Measurements from ENCODE around the gene TGFB2.
A peak's percentile ranks its signal among the peaks of the same experiment; 100 is the strongest.

TGFB2 gene

DNA sequence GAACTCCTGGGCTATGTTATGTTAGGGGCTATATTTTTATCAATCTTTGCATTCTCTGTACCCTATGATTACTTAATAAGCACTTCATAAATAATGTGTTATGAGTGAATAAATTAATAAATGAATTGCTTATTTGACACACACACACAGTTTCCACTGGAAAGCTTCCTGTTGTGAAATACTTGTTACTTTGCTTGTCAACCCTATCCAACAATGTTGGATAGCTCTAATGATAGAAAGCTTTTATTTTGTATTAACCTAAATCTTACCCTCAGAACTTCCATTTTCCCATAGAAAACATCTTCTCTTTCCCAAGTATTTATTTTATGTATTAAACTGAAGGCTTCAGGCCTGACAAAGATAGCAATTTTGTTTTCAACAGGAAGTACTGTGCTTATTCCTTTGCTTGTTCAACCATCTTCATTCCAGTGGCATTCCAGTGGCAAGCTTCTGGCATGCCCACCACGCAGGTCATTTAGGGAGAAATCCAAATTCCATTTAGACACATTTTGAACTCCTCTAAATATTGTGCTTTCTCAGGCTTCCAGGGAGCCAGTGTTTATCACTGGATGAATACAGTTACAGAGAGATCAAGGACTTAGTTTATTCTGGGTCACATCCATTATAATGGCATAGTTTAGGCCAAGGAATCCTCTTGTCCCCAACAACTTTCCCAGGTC lies 134.4 kb downstream of the TGFB2 start:
- H3K4me3 ChIP-seq (ENCODE audit: low read depth, low read length), result no peak overlapping the region
- in situ Hi-C loops (cut with HindIII; ENCODE audit: low sequenced_read_pairs), result no loop called here
- TF ChIP-seq, protein P1, sequence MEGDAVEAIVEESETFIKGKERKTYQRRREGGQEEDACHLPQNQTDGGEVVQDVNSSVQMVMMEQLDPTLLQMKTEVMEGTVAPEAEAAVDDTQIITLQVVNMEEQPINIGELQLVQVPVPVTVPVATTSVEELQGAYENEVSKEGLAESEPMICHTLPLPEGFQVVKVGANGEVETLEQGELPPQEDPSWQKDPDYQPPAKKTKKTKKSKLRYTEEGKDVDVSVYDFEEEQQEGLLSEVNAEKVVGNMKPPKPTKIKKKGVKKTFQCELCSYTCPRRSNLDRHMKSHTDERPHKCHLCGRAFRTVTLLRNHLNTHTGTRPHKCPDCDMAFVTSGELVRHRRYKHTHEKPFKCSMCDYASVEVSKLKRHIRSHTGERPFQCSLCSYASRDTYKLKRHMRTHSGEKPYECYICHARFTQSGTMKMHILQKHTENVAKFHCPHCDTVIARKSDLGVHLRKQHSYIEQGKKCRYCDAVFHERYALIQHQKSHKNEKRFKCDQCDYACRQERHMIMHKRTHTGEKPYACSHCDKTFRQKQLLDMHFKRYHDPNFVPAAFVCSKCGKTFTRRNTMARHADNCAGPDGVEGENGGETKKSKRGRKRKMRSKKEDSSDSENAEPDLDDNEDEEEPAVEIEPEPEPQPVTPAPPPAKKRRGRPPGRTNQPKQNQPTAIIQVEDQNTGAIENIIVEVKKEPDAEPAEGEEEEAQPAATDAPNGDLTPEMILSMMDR (IDR thresholded peaks at IDR 0.05; ENCODE audit: low read depth, low read length), result no peak
- peak; percentile 83 for DNase-seq (ENCODE audit: low read depth, low spot score)

DNA sequence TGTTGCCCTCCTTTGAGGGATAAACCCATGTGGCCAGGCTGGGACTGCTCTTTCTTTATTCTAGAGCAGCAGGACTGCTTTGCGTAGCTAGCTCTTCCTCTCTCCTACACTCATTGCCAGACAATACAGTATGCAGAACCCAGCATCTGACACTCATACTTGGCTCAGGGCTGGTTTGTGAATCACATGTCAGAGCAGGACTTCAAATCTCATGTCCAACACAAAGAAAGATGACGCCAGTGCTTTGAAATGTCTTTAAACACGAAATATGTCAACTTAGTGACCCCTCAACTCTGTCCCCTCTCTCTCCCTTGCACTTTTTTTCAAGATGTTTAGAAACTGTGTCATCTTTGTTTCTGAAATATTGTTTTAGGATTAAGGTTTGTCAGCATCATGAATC lies 135.0 kb downstream of the TGFB2 start:
- no peak overlapping the region for H3K4me3 ChIP-seq (ENCODE audit: low read depth, low read length)
- in situ Hi-C loops (cut with HindIII; ENCODE audit: low sequenced_read_pairs), result no loop called here
- TF ChIP-seq, protein P1 (IDR thresholded peaks at IDR 0.05; ENCODE audit: low read depth, low read length), result no peak
- peak; percentile 93 for DNase-seq (ENCODE audit: low read depth, low spot score)

DNA sequence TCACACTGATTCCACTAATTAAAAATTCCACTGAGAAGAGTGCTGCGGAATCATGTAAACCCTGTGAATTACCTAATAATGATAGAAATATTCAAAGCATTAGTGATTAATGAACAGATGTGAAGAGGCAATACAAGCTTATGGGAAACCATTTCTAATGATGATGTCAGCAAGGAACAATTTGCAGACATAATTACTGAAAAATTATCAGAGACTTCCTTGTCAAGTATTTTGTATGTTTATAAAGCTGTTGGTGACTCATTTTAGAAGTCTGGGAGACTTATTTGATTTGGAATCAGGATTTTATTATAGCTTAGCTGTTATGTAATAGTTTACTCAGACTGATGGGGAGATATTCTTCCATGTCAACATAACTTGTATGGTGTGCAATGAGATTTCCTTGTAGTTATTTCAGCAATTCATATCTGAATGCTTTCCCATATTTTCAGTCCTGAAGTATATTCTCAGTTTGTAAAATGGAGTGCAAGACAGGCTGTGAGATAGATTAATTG lies 135.5 kb downstream of the TGFB2 start:
- TF ChIP-seq, protein P1 (IDR thresholded peaks at IDR 0.05; ENCODE audit: low read depth, low read length), result no peak
- in situ Hi-C loops (cut with HindIII; ENCODE audit: low sequenced_read_pairs), result no loop called here
- no peak overlapping the region for H3K4me3 ChIP-seq (ENCODE audit: low read depth, low read length)
- DNase-seq (ENCODE audit: low read depth, low spot score), result peak; percentile 88

DNA sequence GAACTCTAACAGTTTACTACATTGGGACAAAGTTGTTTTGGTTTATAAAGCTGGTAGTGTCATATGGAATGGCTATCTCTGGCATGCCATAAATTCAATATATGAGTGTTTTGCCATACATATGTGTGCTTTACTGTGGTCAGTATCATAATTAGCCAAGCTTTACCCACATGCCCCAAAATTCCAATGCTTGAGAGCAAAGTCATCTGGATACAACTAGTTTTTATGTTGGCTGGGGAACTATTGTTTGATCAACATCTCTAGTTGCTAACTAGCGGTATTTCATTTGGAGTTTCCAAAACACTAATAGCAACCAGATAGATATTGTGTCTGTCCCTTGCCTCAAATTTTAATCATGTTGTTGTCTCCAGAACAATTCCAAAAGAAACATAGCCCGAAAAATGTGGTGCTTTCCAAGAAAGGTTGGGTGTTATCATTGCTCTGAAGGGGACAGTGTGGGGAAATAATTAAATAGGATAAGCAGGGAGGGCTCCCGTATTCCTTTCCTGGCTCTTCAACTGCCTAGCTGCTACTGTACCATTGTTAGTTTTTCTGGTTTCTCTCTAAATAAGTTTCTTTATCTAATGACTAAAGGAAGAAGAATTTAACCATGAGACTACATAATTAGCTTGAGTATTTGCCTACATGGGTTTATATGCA lies 136.1 kb downstream of the TGFB2 start:
- DNase-seq (ENCODE audit: low read depth, low spot score), result peak; percentile 53
- TF ChIP-seq, protein P1 (IDR thresholded peaks at IDR 0.05; ENCODE audit: low read depth, low read length), result no peak
- H3K4me3 ChIP-seq (ENCODE audit: low read depth, low read length), result no peak overlapping the region
- in situ Hi-C loops (cut with HindIII; ENCODE audit: low sequenced_read_pairs), result no loop called here

DNA sequence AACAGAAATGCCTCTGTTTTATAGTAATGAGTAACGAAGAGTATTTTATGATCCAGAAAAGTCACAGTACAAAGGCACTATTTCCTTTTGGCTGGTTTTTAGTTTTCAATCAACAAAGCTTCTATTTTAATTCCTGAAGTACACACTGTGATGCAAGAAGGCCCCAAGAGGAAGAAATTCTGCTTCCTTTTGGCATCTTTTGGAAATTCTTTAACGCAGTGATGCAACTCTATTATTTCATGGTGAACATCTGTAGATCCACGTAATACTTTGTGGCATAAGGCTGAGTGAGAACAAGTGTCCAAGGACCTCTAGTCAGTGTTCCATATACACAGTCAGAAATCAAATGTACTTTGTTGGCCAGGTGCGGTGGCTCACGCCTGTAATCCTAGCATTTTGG lies 137.5 kb downstream of the TGFB2 start:
- TF ChIP-seq, protein P1 (IDR thresholded peaks at IDR 0.05; ENCODE audit: low read depth, low read length), result no peak
- DNase-seq (ENCODE audit: low read depth, low spot score), result no peak
- no peak overlapping the region for H3K4me3 ChIP-seq (ENCODE audit: low read depth, low read length)
- in situ Hi-C loops (cut with HindIII; ENCODE audit: low sequenced_read_pairs), result no loop called here

DNA sequence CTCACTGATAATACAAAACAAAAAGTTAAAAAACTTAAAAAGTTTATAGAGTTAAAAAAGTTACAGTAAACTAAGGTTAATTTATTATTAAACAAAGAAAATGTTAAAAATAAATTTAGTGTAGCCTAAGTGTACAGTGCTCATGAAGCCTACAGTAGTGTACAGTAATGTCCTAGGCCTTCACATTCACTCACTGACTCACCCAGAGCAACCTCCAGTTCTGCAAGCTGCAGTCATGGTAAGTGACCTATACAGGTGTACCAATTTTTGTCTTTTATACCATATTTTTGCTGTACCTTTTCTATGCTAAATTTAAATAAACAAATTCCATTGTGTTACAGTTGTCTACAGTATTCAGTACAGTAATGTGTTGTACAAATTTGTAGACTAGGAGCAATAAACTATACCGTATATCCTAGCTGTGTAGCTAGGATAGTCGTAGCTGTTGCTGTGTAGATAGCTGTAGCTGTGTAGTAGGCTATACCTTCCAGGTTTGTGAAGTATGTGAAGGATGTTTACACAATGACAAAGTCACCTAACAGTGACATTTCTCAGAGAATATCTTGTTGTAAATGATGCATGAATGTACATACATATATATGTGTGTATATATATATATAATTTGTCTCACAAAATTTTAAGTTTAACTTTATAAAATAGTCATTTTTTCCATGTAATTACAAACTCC lies 140.2 kb downstream of the TGFB2 start:
- in situ Hi-C loops (cut with HindIII; ENCODE audit: low sequenced_read_pairs), result no loop called here
- DNase-seq (ENCODE audit: low read depth, low spot score), result no peak

More for the DNA sequence above, 140.2 kb downstream of the TGFB2 start:
- TF ChIP-seq, protein P1 (IDR thresholded peaks at IDR 0.05; ENCODE audit: low read depth, low read length), result no peak
- H3K4me3 ChIP-seq (ENCODE audit: low read depth, low read length), result no peak overlapping the region

Data from astrocyte of the spinal cord (primary cell).